HCT116 (cell line): Measurements from ENCODE around the gene PRKAG2.

Experiments
- CTCF ChIP-seq, 3 experiments: fragments of 200-600 bp in 1 of 3; sonication (generic) in 1 of 3; IDR thresholded peaks in 2 of 3; conservative IDR thresholded peaks in 1 of 3; 2 replicates each; pipeline ENCODE4 v1.5.1; 2012 to 2017; ENCODE audit warnings: low read depth in 2 of 3, low read length in 2 of 3, antibody characterized with exemption in 1 of 3, borderline replicate concordance in 1 of 3, control low read depth in 1 of 3, mild to moderate bottlenecking in 1 of 3, mixed read lengths in 1 of 3, mixed run types in 1 of 3, moderate library complexity in 1 of 3; ENCODE audit not compliant: insufficient read depth in 1 of 3
- POLR2A ChIP-seq: IDR thresholded peaks from 2 replicates; pipeline ENCODE4 v1.7.0; 2011; ENCODE audit warnings: borderline replicate concordance; ENCODE audit not compliant: insufficient read depth, insufficient read length; ENCODE audit errors: extremely low read depth
- RAD21 ChIP-seq: IDR thresholded peaks from 2 replicates; pipeline ENCODE4 v1.6.1; 2012; ENCODE audit warnings: low read depth, mild to moderate bottlenecking

DNA sequence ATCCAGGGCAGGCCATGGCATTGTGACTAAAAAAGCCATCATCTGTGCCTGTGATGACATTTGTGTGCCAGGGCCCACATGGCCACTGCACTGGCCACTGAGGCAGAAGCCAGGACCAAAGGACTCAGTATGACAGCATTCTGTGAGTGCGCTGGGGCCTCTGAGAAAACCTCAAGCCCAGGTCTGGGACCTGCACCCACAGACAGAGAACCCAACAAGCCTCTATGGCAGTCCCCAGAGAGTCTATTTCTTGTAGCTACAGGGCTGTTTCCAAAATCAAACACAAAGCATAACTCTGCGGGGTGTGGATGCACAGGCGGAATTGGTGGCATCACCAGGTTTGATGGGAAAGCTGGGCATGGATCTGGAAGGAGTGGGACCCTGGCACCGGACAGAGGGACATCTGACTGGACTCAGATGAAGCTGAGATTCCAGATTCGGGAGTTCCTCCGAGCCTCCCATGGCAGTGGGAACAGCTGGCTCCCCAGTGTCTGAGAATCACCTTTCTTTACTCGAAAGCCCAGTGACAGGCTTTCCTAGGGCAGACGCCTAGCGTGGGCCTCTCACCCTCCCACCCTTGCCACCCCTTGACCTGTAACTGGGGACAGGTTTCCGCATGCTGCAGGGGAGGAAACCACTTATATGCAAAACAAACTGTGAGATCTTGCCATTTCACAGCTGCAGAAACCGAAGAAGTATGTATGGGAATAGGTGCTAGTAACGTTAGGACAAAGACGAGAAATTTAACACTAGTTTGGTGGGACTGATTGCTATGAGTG is 286.7 kb downstream of the PRKAG2 start:
- TF ChIP-seq RAD21, result no peak
- no peak for TF ChIP-seq CTCF (IDR thresholded peaks at IDR 0.05 in 2 of 3, conservative IDR thresholded peaks at IDR 0.05 in 1 of 3; ENCODE audit: borderline replicate concordance in 1 of 3, insufficient read depth in 1 of 3, low read depth in 2 of 3, low read length in 2 of 3)
- TF ChIP-seq POLR2A, result no peak
